Calu3 (cell line): ENCODE results near the gene RFNG. TPM values are rescaled to one million over a fixed set of nuclear protein-coding genes. Genes with fewer than 3 reads are reported as not detected.

ENCODE experiments used
- Bru-seq: library from RNA; stranded (reverse); fragments of 400-500 nt; gene quantifications from one replicate; lab custom pipeline; 2021; lab: Mats Ljungman, UMichigan
- BruChase-seq, 2 experiments: library from RNA; stranded (reverse); fragments of 400-500 nt; gene quantifications; one replicate each; lab custom pipeline; 2021; lab: Mats Ljungman, UMichigan
- BruUV-seq: library from RNA; stranded (reverse); fragments of 400-500 nt; replicated peaks from 2 replicates; lab custom pipeline; 2021; lab: Mats Ljungman, UMichigan
- CTCF ChIA-PET: fragments of 300-600 bp; sonication (Branson Sonifier 250); formaldehyde crosslinking; loops from one replicate; lab custom pipeline; 2022; ENCODE audit warnings: antibody characterized with exemption; lab: Charles Lee
- DNase-seq: peaks from one replicate; pipeline ENCODE4 v3.0.0; 2022
- H3K27ac Mint-ChIP-seq: one replicate; pipeline ENCODE4 v1.8.0; 2022; ENCODE audit warnings: mixed read lengths; ENCODE audit not compliant: unreplicated experiment
- H3K27me3 Mint-ChIP-seq: one replicate; pipeline ENCODE4 v1.8.0; 2022; ENCODE audit warnings: mixed read lengths; ENCODE audit not compliant: unreplicated experiment
- H3K36me3 Mint-ChIP-seq: one replicate; pipeline ENCODE4 v1.8.0; 2022; ENCODE audit warnings: mild to moderate bottlenecking, moderate library complexity, mixed read lengths; ENCODE audit not compliant: insufficient read depth, unreplicated experiment
- H3K4me1 Mint-ChIP-seq: one replicate; pipeline ENCODE4 v1.8.0; 2022; ENCODE audit warnings: mild to moderate bottlenecking, low read depth, mixed read lengths; ENCODE audit not compliant: unreplicated experiment
- H3K4me3 Mint-ChIP-seq: one replicate; pipeline ENCODE4 v1.8.0; 2022; ENCODE audit warnings: mild to moderate bottlenecking, low read depth, moderate library complexity, mixed read lengths; ENCODE audit not compliant: unreplicated experiment
- H3K9me3 Mint-ChIP-seq: one replicate; pipeline ENCODE4 v1.8.0; 2022; ENCODE audit warnings: low read depth, mixed read lengths; ENCODE audit not compliant: unreplicated experiment
- CTCF ChIP-seq: fragments of 200-600 bp; IDR thresholded peaks from one replicate; pipeline ENCODE4 v1.8.0; 2022; ENCODE audit warnings: antibody characterized with exemption; ENCODE audit not compliant: unreplicated experiment
- intact Hi-C: fragments of 100-400 bp; cut with micrococcal nuclease; formaldehyde crosslinking; loops from one replicate; pipeline ENCODE4 v1.10.0; 2022; ENCODE audit not compliant: unreplicated experiment
- long read RNA-seq: library from polyadenylated mRNA; stranded (forward); transcript quantifications from one replicate; pipeline ENCODE4 v2.0.0, GENCODE V29; 2022
- total RNA-seq: library from RNA; stranded (reverse); gene quantifications from 2 replicates; pipeline ENCODE4 v1.2.3, GENCODE V29; 2022

The RFNG gene
- total RNA-seq, result 26.4 and 33.5 TPM in 2 replicates
- percentile 46 among the genes with signal in this experiment for Bru-seq, nascent RNA
- percentile 71 among the genes with signal in this experiment for BruChase-seq, experiment 1, labeled RNA remaining after a 6-hour chase
- percentile 62 among the genes with signal in this experiment for BruChase-seq, experiment 2, labeled RNA remaining after a 2-hour chase
- long read RNA-seq, transcript RFNG-201 (8 exons, 1,828 nt), result major isoform, 21 of 42 reads
- long read RNA-seq, partial matches to known transcripts, result 10 of 42 reads
- long read RNA-seq, other reads (novel, unspliced or antisense), result 2 of 42 reads

- H3K4me3 Mint-ChIP-seq, result peak within 1 kb of the TSS; percentile 80
- no peaks in the 10 kb centered on the region for H3K9me3 Mint-ChIP-seq
- no peaks in the 10 kb centered on the region for H3K27me3 Mint-ChIP-seq
- intact Hi-C loops, result no loop called here
- BruUV-seq, result TSS peak; percentile 35
- CTCF ChIA-PET, result interaction anchor here (0.7 to 1.1 kb wide), 2 partner anchors 14 to 33 kb away, joined by 3 to 4 read pairs; partner anchors contain the start of gene DCXR
- peaks cover 71% of the 10 kb centered on the region for H3K36me3 Mint-ChIP-seq
- no peak for TF ChIP-seq CTCF
- peak within 1 kb of the TSS; percentile 60 for H3K27ac Mint-ChIP-seq
- H3K4me1 Mint-ChIP-seq, result no peaks in the 10 kb centered on the region
- DNase-seq, result peak; percentile 84
Observed at GRCh38 chr17:82051776-82052637, at the start of gene RFNG, which contains the start of gene GPS1. Gene RFNG (minus strand): TSS chr17:82051811. CDS start chr17:82051766, 45 bp downstream. Gene GPS1 (plus strand): TSS chr17:82051898. CDS start chr17:82051932, 34 bp downstream.

GRCh38 chr17:82101301-82101715, 49.7 kb upstream of the RFNG start:
- BruUV-seq, result no TSS peak
- TF ChIP-seq CTCF, result no peak
- Mint-ChIP-seq H3K4me1 (peaks cover 26% of the 10 kb centered on the region), H3K9me3 (no peaks in the 10 kb centered on the region), H3K27me3 (no peaks in the 10 kb centered on the region), H3K27ac (peak overlapping the region; percentile 47), H3K36me3 (peaks cover 79% of the 10 kb centered on the region), H3K4me3 (no peak overlapping the region)
- no peak for DNase-seq
- CTCF ChIA-PET, result no interaction called here
- intact Hi-C loops, result no loop called here

- H3K27ac Mint-ChIP-seq, result peak overlapping the region; percentile 47
- peaks cover 79% of the 10 kb centered on the region for H3K36me3 Mint-ChIP-seq
- no peaks in the 10 kb centered on the region for H3K27me3 Mint-ChIP-seq
- no peaks in the 10 kb centered on the region for H3K9me3 Mint-ChIP-seq
- H3K4me3 Mint-ChIP-seq, result no peak overlapping the region
- no peak for TF ChIP-seq CTCF
- intact Hi-C loops, result no loop called here
- CTCF ChIA-PET, result no interaction called here
- no TSS peak for BruUV-seq
- DNase-seq, result no peak
- peaks cover 26% of the 10 kb centered on the region for H3K4me1 Mint-ChIP-seq
Observed at GRCh38 chr17:82100502-82101298, 49.1 kb upstream of the RFNG start.
